ENCODE measurements around the gene KRT78.

The KRT78 gene

GRCh38 chr12:52870361-52871290 lies 21.8 kb upstream of the KRT78 start:
- DNase-seq (ENCODE audit: low read depth in 2 of 2), result peak; percentile 47 to 54
- H3K4me3 ChIP-seq (replicated peaks in 1 of 2; ENCODE audit: low read depth in 2 of 2, low read length in 2 of 2), result no peak overlapping the region
- TF ChIP-seq, protein P1, sequence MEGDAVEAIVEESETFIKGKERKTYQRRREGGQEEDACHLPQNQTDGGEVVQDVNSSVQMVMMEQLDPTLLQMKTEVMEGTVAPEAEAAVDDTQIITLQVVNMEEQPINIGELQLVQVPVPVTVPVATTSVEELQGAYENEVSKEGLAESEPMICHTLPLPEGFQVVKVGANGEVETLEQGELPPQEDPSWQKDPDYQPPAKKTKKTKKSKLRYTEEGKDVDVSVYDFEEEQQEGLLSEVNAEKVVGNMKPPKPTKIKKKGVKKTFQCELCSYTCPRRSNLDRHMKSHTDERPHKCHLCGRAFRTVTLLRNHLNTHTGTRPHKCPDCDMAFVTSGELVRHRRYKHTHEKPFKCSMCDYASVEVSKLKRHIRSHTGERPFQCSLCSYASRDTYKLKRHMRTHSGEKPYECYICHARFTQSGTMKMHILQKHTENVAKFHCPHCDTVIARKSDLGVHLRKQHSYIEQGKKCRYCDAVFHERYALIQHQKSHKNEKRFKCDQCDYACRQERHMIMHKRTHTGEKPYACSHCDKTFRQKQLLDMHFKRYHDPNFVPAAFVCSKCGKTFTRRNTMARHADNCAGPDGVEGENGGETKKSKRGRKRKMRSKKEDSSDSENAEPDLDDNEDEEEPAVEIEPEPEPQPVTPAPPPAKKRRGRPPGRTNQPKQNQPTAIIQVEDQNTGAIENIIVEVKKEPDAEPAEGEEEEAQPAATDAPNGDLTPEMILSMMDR (IDR thresholded peaks at IDR 0.05; ENCODE audit: low read depth, low read length), result peak; percentile 92

DNA sequence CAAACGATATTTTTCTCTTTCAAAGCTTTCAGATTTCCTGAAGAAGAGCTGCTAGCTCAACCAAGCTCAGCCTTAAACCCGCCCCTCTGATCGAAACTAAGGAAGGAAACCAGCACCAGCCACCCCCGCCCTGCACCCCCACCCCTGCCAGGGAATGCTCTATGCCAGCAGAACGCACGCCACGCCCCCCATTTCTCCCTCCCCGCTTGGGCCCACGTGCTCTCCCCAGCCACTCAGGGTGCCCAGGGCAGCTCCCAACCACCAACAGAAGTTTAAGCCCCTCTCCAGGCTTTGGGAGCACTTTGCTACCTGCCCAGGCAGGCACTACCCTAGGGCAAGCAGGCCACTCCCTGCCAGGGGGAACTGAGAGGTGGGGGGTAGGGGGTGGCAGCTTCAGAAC lies 18.8 kb upstream of the KRT78 start:
- TF ChIP-seq, protein P1 (IDR thresholded peaks at IDR 0.05; ENCODE audit: low read depth, low read length), result no peak
- no peak overlapping the region for H3K4me3 ChIP-seq (replicated peaks in 1 of 2; ENCODE audit: low read depth in 2 of 2, low read length in 2 of 2)
- DNase-seq (ENCODE audit: low read depth in 2 of 2), result no peak

- H3K4me3 ChIP-seq (replicated peaks in 1 of 2; ENCODE audit: low read depth in 2 of 2, low read length in 2 of 2), result no peak overlapping the region
- TF ChIP-seq, protein P1 (IDR thresholded peaks at IDR 0.05; ENCODE audit: low read depth, low read length), result no peak
- no peak for DNase-seq (ENCODE audit: low read depth in 2 of 2)
Measured at GRCh38 chr12:52867152-52867551, 18.4 kb upstream of the KRT78 start.

DNA sequence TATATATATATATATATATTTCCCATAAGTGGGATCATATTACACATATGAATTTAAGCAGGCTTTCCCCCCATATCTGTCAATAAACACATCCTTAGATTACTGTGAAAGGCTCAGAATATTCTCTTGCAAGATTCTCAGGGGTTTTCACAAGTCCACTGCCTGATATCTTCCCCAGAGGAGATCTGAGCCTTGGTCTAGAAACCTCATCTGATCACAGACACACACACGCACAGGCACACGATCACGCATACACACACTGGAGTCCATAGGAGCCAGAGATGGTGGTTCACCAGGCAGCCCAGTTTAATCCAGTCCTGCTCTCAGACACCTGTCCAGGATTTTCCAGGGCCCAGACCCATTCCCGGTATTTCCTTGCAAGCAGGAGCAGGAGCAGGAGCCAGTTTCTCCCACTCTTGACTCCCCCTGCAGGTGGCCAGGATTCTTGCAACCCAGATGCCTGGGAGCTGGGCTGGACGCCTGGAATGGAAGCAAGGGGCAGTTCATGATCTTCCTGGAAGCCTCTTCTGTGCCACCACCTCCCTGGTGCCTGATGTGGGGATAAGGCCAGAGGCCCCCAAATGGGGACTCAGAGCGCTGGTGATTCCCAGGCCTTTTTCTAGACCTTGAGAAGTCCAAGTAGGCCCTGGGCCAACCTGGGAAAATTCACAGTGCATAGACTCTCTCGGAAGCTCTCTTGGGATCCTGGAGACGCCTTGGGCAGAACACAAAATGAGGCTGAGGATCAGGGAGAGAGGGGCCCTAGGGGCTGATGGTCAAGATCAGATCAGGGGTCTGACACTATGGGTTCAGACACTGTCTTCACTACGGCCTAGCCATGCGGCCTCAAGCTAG lies 16.5 kb upstream of the KRT78 start:
- H3K4me3 ChIP-seq (replicated peaks in 1 of 2; ENCODE audit: low read depth in 2 of 2, low read length in 2 of 2), result no peak overlapping the region
- TF ChIP-seq, protein P1 (IDR thresholded peaks at IDR 0.05; ENCODE audit: low read depth, low read length), result peak; percentile 93
- peak; percentile 74 to 84 for DNase-seq (ENCODE audit: low read depth in 2 of 2)

DNA sequence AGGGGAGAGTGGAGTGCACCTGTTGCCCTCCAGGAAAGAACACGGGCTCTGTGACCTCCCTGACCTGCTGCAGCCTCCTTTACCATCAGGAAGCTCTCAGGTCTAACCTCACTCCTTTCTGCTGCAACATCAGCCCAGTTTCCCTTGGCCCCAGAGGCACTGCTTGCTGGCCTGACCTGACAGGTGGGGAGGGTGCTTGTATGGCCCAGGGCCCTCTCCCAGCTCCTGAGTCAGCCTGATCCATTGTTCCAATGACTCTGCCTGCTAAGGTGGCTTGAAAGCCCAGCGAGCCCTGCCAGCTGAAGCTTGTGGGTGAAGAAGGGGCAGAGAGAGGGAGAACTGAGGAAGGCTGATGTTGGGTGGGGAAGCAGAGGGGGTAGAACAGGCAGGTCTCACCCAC lies 13.2 kb upstream of the KRT78 start:
- TF ChIP-seq, protein P1 (IDR thresholded peaks at IDR 0.05; ENCODE audit: low read depth, low read length), result no peak
- no peak overlapping the region for H3K4me3 ChIP-seq (replicated peaks in 1 of 2; ENCODE audit: low read depth in 2 of 2, low read length in 2 of 2)
- DNase-seq (ENCODE audit: low read depth in 2 of 2), result no peak

DNA sequence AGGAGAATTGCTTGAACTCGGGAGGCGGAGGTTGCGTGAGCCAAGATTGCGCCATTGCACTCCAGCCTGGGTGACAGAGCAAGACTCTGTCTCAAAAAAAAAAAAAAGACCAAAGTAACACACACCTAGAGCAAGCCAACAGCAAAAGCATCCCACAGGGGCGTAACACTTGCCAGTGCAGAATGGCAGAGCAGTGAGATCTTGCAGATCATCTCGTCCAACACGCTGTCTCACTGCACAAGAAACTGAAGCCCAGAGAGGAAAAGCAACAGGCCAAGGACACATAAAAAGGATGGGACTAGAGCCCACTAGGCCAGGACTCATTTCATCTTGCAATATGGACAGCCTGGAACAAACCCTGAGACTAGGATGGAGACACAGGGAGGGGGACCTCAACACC lies 12.7 kb upstream of the KRT78 start:
- H3K4me3 ChIP-seq (replicated peaks in 1 of 2; ENCODE audit: low read depth in 2 of 2, low read length in 2 of 2), result no peak overlapping the region
- no peak for DNase-seq (ENCODE audit: low read depth in 2 of 2)
- TF ChIP-seq, protein P1 (IDR thresholded peaks at IDR 0.05; ENCODE audit: low read depth, low read length), result no peak

All from cardiac fibroblast (primary cell).